GM13976 (cell line): Measurements from ENCODE around the gene ZNF608.

Experiments used
- DNase-seq: peaks from one replicate; pipeline ENCODE4 v3.0.0; 2012; ENCODE audit warnings: low spot score
- in situ Hi-C: fragments of 300-500 bp; cut with MboI; formaldehyde crosslinking; loops from one replicate; pipeline ENCODE4 v1.12.0; 2022; ENCODE audit warnings: low sequenced_read_pairs, mixed read lengths, inconsistent platforms; ENCODE audit not compliant: unreplicated experiment
- TF ChIP-seq, protein P1 (sequence below): IDR thresholded peaks from 2 replicates; pipeline ENCODE4 v1.5.1; 2012; ENCODE audit warnings: borderline replicate concordance, mild to moderate bottlenecking; ENCODE audit not compliant: insufficient read depth; ENCODE audit errors: extremely low read depth, missing control alignments, control extremely low read depth

Gene ZNF608

DNA sequence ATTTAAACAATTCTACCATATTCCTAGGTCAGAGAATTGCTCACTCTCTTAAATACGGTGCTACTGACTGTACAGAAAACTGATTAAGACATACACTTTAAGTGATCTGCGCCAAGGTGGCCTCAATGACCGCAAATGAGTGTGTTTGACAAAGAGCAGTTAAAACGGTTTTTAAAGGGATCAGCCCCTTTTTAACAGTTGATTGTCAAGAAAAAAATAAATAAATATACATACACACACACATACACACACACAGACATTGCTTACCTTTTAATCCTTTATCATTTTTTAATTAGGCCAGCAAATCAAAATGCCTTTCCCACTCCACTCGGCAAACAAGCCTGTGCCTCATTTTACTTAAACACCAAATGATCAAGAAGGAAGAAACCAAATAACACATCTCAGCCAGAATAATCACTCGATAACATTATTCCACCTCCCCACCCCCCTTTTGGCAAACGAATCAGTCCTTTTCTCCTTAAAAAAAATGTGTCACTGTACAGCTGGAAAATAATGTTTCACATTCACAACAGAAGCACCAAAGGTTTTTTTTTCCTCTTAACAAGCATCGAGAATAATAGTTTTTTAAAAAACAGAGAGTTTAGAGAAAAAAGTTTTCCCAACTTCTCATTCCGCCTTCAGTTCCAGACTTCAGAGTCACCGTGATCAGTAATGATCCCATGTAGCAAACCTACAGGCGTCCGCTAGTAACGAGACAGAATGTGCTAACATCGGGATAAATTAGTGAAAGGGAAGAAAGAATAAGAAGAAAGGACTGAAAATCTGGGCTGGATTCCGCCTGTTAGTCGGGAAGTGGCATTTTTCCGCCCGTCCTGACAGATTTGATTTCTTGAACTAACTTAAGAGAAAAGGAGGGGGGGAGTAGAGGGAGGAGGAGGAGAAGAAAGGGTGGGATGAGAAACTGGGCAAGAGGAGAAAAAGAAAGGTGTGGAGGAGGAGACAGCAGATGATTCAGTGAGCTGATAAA is at the start of gene ZNF608:
Gene ZNF608 (minus strand): TSS at position 712 of the 988 bp plus-strand sequence. CDS start 1,650 bp downstream, outside the sequence.
- in situ Hi-C loops: loop anchor here (10.0 kb wide), 1 partner anchor 159 kb away; no protein-coding TSS in a partner anchor
- DNase-seq: no peak
- TF ChIP-seq, protein P1, sequence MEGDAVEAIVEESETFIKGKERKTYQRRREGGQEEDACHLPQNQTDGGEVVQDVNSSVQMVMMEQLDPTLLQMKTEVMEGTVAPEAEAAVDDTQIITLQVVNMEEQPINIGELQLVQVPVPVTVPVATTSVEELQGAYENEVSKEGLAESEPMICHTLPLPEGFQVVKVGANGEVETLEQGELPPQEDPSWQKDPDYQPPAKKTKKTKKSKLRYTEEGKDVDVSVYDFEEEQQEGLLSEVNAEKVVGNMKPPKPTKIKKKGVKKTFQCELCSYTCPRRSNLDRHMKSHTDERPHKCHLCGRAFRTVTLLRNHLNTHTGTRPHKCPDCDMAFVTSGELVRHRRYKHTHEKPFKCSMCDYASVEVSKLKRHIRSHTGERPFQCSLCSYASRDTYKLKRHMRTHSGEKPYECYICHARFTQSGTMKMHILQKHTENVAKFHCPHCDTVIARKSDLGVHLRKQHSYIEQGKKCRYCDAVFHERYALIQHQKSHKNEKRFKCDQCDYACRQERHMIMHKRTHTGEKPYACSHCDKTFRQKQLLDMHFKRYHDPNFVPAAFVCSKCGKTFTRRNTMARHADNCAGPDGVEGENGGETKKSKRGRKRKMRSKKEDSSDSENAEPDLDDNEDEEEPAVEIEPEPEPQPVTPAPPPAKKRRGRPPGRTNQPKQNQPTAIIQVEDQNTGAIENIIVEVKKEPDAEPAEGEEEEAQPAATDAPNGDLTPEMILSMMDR: no peak

- TF ChIP-seq, protein P1: no peak
- in situ Hi-C loops: no loop called here
These were observed 49.4 kb upstream of the ZNF608 start for GRCh38 chr5:124795829-124796228.

GRCh38 chr5:124790895-124791732 is 44.7 kb upstream of the ZNF608 start:
- DNase-seq: no peak
- TF ChIP-seq, protein P1: no peak
- in situ Hi-C loops: no loop called here

More at GRCh38 chr5:124795829-124796228, 49.4 kb upstream of the ZNF608 start:
- no peak for DNase-seq

DNA sequence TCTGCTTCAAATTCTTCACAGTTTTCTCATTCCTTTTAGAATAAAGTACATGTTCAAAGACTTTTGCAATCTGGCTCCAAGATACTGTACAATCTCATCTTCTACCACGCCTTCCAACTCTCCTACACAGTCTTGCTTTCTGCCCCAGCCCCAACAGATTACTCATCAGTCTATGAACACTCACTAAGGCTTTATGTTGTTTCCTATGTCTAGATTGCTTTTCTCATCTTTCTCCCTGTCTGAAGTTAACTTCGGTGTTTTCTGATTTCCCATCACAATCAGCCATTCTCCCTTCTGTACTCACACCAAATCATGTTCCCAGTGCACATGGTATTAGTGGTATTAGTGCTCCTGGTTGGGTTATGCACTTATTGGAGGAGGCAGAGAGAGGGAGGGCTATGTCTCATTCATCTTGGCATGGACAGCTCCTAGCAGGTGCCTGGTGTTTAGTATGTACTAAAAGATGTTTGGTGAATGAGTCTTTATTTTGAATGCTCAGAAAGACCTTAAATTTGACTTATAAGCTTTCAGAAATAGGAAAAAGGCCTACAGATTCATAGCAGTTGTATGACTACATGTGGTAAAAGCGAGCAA is 44.0 kb upstream of the ZNF608 start:
- no peak for DNase-seq
- in situ Hi-C loops: no loop called here
- TF ChIP-seq, protein P1: no peak

DNA sequence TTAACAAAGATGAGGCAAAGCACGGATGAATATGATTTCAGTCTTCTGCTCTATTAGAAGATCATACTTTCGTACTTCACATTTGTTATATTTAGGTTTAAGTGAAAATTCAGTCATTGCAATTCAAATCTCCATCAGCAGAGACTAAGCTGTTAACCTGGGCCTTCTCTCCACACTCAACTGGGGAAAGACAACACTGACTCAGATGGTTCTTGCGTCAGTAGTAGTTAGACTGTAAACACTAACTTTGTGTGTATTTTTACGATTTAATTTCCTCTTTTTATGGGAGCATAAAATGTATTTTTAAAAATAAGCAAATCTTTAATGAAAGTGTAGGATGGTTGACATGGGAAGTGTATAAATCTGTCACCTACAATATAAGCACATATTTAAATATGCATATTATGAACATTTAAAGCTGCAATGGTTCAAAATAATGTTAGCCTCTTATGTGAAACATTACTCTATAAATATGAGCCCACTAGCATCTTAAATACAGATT is 42.7 kb upstream of the ZNF608 start:
- TF ChIP-seq, protein P1: no peak
- DNase-seq: no peak
- in situ Hi-C loops: no loop called here

DNA sequence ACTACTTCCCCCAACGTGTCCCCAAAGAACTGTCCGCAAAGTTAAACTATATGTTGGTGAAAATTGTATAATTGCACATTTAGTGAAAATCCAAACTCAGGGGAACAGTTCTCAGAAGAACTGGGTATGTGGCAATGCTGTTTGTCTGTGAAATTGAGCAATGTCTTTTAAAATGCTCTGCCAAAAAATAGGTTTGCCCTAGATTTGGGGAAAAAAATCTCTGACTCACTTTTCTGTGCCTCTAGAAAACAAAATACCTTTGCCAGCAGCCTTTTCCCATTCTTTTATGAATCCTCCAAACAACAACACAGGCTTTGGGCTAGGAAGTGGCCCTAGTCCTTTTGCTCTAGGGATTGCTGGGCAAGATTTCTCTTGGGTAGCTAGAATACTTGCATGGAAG is 37.4 kb upstream of the ZNF608 start:
- no peak for DNase-seq
- in situ Hi-C loops: no loop called here
- TF ChIP-seq, protein P1: no peak
